NB4 (cell line): ENCODE results near the gene SIGLEC5.

Experiments
- POLR2A ChIP-seq: IDR thresholded peaks from 2 replicates; pipeline ENCODE4 v1.6.1; 2011; ENCODE audit warnings: mild to moderate bottlenecking; ENCODE audit not compliant: insufficient read length; ENCODE audit errors: extremely low read depth
- TF ChIP-seq, protein P1 (sequence below): IDR thresholded peaks from one replicate; pipeline ENCODE4 v1.5.1; 2012; ENCODE audit warnings: low read depth, low read length

DNA sequence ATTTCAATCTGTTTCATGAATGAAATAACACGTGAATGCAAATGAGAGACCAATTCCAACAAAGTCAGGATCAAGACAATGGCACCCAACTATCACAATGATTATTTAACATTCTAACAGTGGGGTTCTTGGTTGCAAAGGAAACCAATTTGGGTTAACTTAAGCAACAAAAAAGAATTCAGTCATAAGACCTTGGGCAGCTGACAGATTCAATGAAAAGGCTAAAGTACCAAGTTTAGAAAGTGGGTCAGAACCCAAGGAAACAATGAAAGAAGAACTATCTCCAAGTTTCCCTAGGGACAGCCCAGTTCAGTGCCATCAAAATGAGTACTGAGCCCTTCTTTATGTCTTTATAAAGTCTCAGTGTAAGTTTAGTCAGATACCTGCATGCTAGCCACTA is 33.9 kb upstream of the SIGLEC5 start:
- TF ChIP-seq, protein P1, sequence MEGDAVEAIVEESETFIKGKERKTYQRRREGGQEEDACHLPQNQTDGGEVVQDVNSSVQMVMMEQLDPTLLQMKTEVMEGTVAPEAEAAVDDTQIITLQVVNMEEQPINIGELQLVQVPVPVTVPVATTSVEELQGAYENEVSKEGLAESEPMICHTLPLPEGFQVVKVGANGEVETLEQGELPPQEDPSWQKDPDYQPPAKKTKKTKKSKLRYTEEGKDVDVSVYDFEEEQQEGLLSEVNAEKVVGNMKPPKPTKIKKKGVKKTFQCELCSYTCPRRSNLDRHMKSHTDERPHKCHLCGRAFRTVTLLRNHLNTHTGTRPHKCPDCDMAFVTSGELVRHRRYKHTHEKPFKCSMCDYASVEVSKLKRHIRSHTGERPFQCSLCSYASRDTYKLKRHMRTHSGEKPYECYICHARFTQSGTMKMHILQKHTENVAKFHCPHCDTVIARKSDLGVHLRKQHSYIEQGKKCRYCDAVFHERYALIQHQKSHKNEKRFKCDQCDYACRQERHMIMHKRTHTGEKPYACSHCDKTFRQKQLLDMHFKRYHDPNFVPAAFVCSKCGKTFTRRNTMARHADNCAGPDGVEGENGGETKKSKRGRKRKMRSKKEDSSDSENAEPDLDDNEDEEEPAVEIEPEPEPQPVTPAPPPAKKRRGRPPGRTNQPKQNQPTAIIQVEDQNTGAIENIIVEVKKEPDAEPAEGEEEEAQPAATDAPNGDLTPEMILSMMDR: no peak
- TF ChIP-seq POLR2A: no peak
